ENCODE data around the gene PIGZ. TPM values are rescaled to one million over a fixed set of nuclear protein-coding genes. Genes with fewer than 3 reads are reported as not detected.

The PIGZ gene
- total RNA-seq, 1 experiment from 2014 or later: 0.15 TPM

GRCh38 chr3:196985298-196985697 is 16.7 kb upstream of the PIGZ start:
- Mint-ChIP-seq H3K36me3 (ENCODE audit: insufficient read depth in 1 of 3, low read depth in 3 of 3) (peaks cover 0 to 9% (median 8%) of the 10 kb centered on the region in 3 experiments; a peak in 3 of 7 replicates), H3K4me1 (peaks cover 0 to 3% of the 10 kb centered on the region in 2 experiments; a peak in 1 of 4 replicates), H3K27ac (no peak overlapping the region), H3K9me3 (peaks cover 11 to 14% of the 10 kb centered on the region in 2 experiments), H3K27me3 (ENCODE audit: low read depth) (peaks cover 2% of the 10 kb centered on the region), H3K4me3 (no peak overlapping the region)
- Histone ChIP-seq H3K4me1 (ENCODE audit: insufficient read depth, low read length) (no peaks in the 10 kb centered on the region), H3K79me2 (ENCODE audit: insufficient read depth, low read length) (no peaks in the 10 kb centered on the region), H4K8ac (replicated peaks; ENCODE audit: insufficient read length, low read depth, low read length) (no peak overlapping the region), H2BK12ac (ENCODE audit: insufficient read length, low read depth, low read length) (no peak overlapping the region), H4K20me1 (ENCODE audit: control insufficient read depth, insufficient read depth, insufficient read length) (no peaks in the 10 kb centered on the region), H3K27me3 (ENCODE audit: insufficient read depth, low read length) (no peaks in the 10 kb centered on the region), H2BK15ac (ENCODE audit: low read depth, low read length) (no peak overlapping the region), H2AFZ (ENCODE audit: low read length) (no peak overlapping the region), H2AK5ac (ENCODE audit: insufficient read length, low read length) (no peak overlapping the region), H4K5ac (ENCODE audit: insufficient read length, low read depth, low read length) (no peak overlapping the region), H3K9me3 (ENCODE audit: control insufficient read depth, low read depth, low read length) (no peaks in the 10 kb centered on the region), H3K56ac (ENCODE audit: insufficient read length, low read depth, low read length) (no peak overlapping the region), H3K4ac (ENCODE audit: low read depth, low read length) (no peak overlapping the region), H3K4me2 (ENCODE audit: insufficient read depth, insufficient read length, low read length) (no peak overlapping the region), H3K79me1 (ENCODE audit: insufficient read depth, low read depth, low read length, poor library complexity, severe bottlenecking) (no peaks in the 10 kb centered on the region), H3K14ac (ENCODE audit: insufficient read depth, low read length) (no peak overlapping the region), H2BK5ac (ENCODE audit: insufficient read length, low read length) (no peak overlapping the region), H2BK120ac (ENCODE audit: low read depth, low read length, poor library complexity, severe bottlenecking) (no peak overlapping the region), H4K91ac (ENCODE audit: insufficient read length, low read depth, low read length) (no peak overlapping the region), H3K23ac (ENCODE audit: insufficient read length, low read depth, low read length) (no peak overlapping the region), H3K23me2 (ENCODE audit: insufficient read length, low read depth, low read length, poor library complexity, severe bottlenecking) (no peaks in the 10 kb centered on the region), H2BK20ac (ENCODE audit: low read depth, low read length, poor library complexity, severe bottlenecking) (no peak overlapping the region), H3K27ac (ENCODE audit: insufficient read length, low read depth, low read length) (no peak overlapping the region), H3K9ac (ENCODE audit: extremely low read depth, insufficient read length, low read length) (no peak overlapping the region), H3K18ac (ENCODE audit: insufficient read length, low read depth, low read length) (no peak overlapping the region), H3T11ph (ENCODE audit: low read length) (no peak overlapping the region)
- TF ChIP-seq CTCF (conservative IDR thresholded peaks at IDR 0.05): no peak
- DNase-seq: no peak
- no CpG with 5 or more reads among the region's 6 CpGs for WGBS (ENCODE audit: extremely low coverage, insufficient read length, low lambda C conversion rate)
